Chondrocyte (in vitro differentiated cells): ENCODE results near the gene C11orf54. TPM values are rescaled to one million over a fixed set of nuclear protein-coding genes. Genes with fewer than 3 reads are reported as not detected.

ENCODE experiments used
- DNase-seq: peaks from one replicate; pipeline ENCODE4 v3.0.0; 2021; ENCODE audit warnings: mixed read lengths, low spot score
- H3K27ac Mint-ChIP-seq: one replicate; pipeline ENCODE4 v1.8.0; 2021; ENCODE audit warnings: mild to moderate bottlenecking, moderate library complexity, mixed read lengths; ENCODE audit not compliant: unreplicated experiment
- H3K27me3 Mint-ChIP-seq: 2 replicates; pipeline ENCODE4 v1.8.0; 2021; ENCODE audit warnings: low read depth, mixed read lengths
- H3K36me3 Mint-ChIP-seq: 2 replicates; pipeline ENCODE4 v1.8.0; 2021; ENCODE audit warnings: low read depth, mixed read lengths
- H3K4me1 Mint-ChIP-seq: 2 replicates; pipeline ENCODE4 v1.8.0; 2021; ENCODE audit warnings: low read depth, mild to moderate bottlenecking, mixed read lengths
- H3K4me3 Mint-ChIP-seq: one replicate; pipeline ENCODE4 v1.8.0; 2021; ENCODE audit warnings: mild to moderate bottlenecking, moderate library complexity, mixed read lengths; ENCODE audit not compliant: unreplicated experiment
- H3K9me3 Mint-ChIP-seq: 2 replicates; pipeline ENCODE4 v1.8.0; 2021; ENCODE audit warnings: low read depth, mixed read lengths
- CTCF ChIP-seq: fragments of 200-600 bp; sonication (generic); IDR thresholded peaks from 2 replicates; pipeline ENCODE4 v1.5.0; 2021; ENCODE audit warnings: antibody characterized with exemption, mild to moderate bottlenecking, moderate library complexity
- long read RNA-seq: library from polyadenylated mRNA; stranded (forward); transcript quantifications from one replicate; pipeline ENCODE4 v2.0.0, GENCODE V29; 2021
- total RNA-seq: library from RNA; stranded (reverse); gene quantifications from 3 replicates; pipeline ENCODE4 v1.2.1, GENCODE V29; 2021

C11orf54 gene
- total RNA-seq: 11.6 to 20.5 TPM (median 13.3 TPM) in 3 replicates
- long read RNA-seq, transcript C11orf54-202 (9 exons, 1,733 nt): major isoform, 7 of 19 reads
- long read RNA-seq, partial matches to known transcripts: 0 of 19 reads
- long read RNA-seq, other reads (novel, unspliced or antisense): 11 of 19 reads

DNA sequence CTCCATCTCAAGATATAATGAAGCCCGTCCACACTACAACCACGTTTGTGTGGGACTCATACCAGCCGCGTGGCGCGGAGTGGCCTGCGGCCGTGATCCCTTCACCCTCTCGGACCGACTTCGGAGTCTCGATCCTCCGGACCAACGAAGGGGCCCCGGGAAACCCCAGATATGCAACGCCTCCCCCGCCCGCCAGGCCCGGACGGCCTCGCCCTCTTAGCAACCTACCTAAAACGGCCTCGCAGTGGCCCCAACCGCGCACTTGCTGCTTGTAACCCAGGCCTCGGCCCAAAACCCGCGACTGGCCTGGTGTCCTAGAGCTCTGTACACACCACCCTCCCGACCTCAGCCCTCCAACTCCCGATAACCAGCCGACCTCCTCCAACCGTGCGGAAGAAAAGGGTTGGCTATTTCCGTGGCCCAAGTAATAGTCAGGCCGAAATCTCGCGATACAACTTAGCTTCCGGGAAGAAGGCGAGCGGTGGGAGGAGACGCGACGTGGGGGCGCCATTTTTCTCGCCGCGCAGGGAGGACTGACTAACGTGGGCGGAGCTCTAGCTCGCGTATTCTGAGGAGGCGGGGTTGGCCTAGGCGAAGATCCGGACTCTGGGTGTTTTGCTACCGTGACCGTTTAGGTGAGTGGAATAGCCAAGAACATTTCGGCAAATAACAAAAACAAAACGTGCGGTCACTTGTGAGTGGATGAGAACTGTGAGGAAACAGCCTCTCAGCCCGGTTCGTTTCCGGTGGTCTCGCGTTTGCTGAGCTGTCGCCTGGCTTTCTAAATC is at the start of gene C11orf54, which contains the start of gene TAF1D:
C11orf54 (plus strand) TSS at position 579 of the 788 bp plus-strand sequence. CDS start 5,722 bp downstream, outside the sequence.
TAF1D (minus strand) TSS at position 402 of the 788 bp plus-strand sequence. CDS start 2,191 bp downstream, outside the sequence.
- Mint-ChIP-seq H3K9me3 (no peaks in the 10 kb centered on the region), H3K4me3 (peak within 1 kb of the TSS; percentile 96), H3K27ac (peak within 1 kb of the TSS; percentile 99), H3K27me3 (no peaks in the 10 kb centered on the region), H3K36me3 (peaks cover 34% of the 10 kb centered on the region), H3K4me1 (peaks cover 57% of the 10 kb centered on the region)
- TF ChIP-seq CTCF: no peak
- peak; percentile 97 for DNase-seq

DNA sequence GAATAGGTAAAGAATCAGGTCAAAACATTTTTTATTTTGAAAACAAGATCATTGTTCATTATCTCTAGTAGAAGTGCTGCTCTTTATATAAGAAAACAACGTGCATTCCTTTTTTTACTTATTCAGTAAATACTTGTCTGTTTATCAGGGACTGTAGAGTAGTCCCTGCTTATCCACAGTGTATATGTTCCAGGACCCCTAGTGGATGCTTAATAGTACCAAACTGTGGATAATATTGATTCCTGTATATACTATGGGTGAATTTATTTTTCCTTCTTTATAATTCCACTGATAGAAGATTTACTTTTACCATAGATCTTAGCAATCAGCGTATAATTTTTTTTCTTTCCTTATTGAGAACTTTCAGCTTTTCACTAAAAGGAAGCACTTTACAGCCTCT is 47.4 kb upstream of the C11orf54 start:
- Mint-ChIP-seq H3K27ac (no peak overlapping the region), H3K4me1 (no peaks in the 10 kb centered on the region), H3K27me3 (no peaks in the 10 kb centered on the region), H3K9me3 (no peaks in the 10 kb centered on the region), H3K4me3 (no peak overlapping the region), H3K36me3 (peaks cover 45% of the 10 kb centered on the region)
- peak; percentile 28 for TF ChIP-seq CTCF
- DNase-seq: no peak

- H3K27ac Mint-ChIP-seq: no peak overlapping the region
- no peaks in the 10 kb centered on the region for H3K4me1 Mint-ChIP-seq
- peaks cover 45% of the 10 kb centered on the region for H3K36me3 Mint-ChIP-seq
- H3K4me3 Mint-ChIP-seq: no peak overlapping the region
- no peak for DNase-seq
- TF ChIP-seq CTCF: no peak
- no peaks in the 10 kb centered on the region for H3K27me3 Mint-ChIP-seq
- no peaks in the 10 kb centered on the region for H3K9me3 Mint-ChIP-seq
These were observed 46.9 kb upstream of the C11orf54 start for GRCh38 chr11:93694557-93694956.

DNA sequence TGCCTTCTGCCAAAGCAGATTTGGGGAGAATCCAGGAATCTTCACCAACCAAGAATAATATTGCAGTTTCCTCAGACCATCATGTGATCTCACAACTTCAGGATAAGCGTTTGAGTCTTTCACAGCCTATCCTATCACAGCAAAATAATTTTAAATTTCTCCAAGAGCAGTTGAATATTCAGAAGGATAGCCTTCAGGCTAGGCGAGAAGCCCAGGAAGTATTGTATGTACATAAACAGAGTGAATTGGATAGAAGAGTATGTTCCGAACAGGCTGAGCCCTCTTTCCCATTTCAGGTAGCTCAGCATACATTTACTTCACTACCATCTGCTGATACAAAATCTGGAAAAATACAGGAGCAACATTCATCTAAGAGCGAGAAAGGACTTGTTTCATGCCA is 43.9 kb upstream of the C11orf54 start:
- DNase-seq: no peak
- Mint-ChIP-seq H3K27ac (no peak overlapping the region), H3K36me3 (peaks cover 46% of the 10 kb centered on the region), H3K27me3 (no peaks in the 10 kb centered on the region), H3K4me3 (no peak overlapping the region), H3K4me1 (no peaks in the 10 kb centered on the region), H3K9me3 (no peaks in the 10 kb centered on the region)
- no peak for TF ChIP-seq CTCF

- Mint-ChIP-seq H3K4me1 (no peaks in the 10 kb centered on the region), H3K27me3 (no peaks in the 10 kb centered on the region), H3K4me3 (no peak overlapping the region), H3K36me3 (peaks cover 46% of the 10 kb centered on the region), H3K27ac (no peak overlapping the region), H3K9me3 (no peaks in the 10 kb centered on the region)
- no peak for DNase-seq
- TF ChIP-seq CTCF: no peak
These were observed 40.6 kb upstream of the C11orf54 start for GRCh38 chr11:93700830-93701229.
